Skeletal muscle satellite cell (primary cell): ENCODE results near the gene FBXL16.
A peak's percentile ranks its signal among the peaks of the same experiment; 100 is the strongest.

Experiments
- H3K27me3 ChIP-seq: 2 replicates; pipeline ENCODE4 v1.7.0; 2013; ENCODE audit warnings: low read length; ENCODE audit not compliant: control insufficient read depth, insufficient read depth
- H3K36me3 ChIP-seq: 2 replicates; pipeline ENCODE4 v1.7.0; 2013; ENCODE audit warnings: mild to moderate bottlenecking, control low read depth, low read length; ENCODE audit not compliant: insufficient read depth
- H3K4me1 ChIP-seq: 2 replicates; pipeline ENCODE4 v1.7.0; 2013; ENCODE audit warnings: low read length; ENCODE audit not compliant: control insufficient read depth, insufficient read depth
- H3K4me2 ChIP-seq: 2 replicates; pipeline ENCODE4 v1.7.0; 2013; ENCODE audit warnings: mild to moderate bottlenecking, low read length
- H3K4me3 ChIP-seq: 2 replicates; pipeline ENCODE4 v1.7.0; 2013; ENCODE audit warnings: low read length
- H3K9ac ChIP-seq: 2 replicates; pipeline ENCODE4 v1.7.0; 2013; ENCODE audit warnings: mild to moderate bottlenecking, low read depth, low read length, moderate library complexity
- H3K9me3 ChIP-seq: replicated peaks from 2 replicates; pipeline ENCODE4 v1.7.0; 2013; ENCODE audit warnings: mild to moderate bottlenecking, control low read depth, low read length

Gene FBXL16

DNA sequence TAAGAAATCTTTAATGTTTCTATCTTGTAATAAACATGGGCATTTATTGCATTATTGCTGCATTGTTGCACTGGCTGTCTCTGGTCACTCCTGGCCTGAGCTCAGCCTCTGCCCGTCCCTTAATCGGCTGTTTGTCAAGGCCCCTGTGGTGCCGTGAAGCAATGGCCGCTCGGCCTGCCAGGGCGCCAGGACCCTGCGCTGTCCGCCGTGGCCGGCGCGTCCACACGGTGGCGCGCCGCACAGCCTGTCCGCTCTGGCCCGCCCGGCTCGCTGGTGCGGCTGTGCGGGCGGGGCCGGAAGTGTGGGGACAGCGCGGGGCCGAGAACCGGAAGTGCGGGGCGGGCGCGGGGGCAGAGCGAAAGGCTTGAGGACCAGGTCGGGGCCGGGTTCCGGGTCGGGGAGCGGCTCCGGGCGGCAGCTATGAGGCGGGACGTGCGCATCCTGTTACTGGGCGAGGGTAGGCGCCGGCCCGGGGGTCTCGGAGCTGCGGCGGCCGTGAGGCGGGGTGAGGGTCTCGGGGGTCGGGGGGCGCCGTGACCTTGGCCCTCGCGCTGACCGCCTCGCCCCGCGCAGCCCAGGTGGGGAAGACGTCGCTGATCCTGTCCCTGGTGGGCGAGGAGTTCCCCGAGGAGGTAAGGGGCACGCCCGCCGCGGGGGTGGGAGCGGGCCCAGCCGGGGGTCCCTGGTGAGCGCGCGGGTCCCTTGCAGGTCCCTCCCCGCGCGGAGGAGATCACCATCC lies 37.7 kb downstream of the FBXL16 start, which contains the start of gene RHOT2:
RHOT2 (plus strand) TSS at position 353 of the 739 bp plus-strand sequence; CDS start at position 421, 68 bp downstream.
- Histone ChIP-seq H3K4me3 (peak within 1 kb of the TSS; percentile 95), H3K9ac (peak within 1 kb of the TSS; percentile 97), H3K9me3 (no peaks in the 10 kb centered on the region), H3K36me3 (peaks cover 32% of the 10 kb centered on the region), H3K27me3 (no peaks in the 10 kb centered on the region), H3K4me2 (peak within 1 kb of the TSS; percentile 98), H3K4me1 (peaks cover 11% of the 10 kb centered on the region)

DNA sequence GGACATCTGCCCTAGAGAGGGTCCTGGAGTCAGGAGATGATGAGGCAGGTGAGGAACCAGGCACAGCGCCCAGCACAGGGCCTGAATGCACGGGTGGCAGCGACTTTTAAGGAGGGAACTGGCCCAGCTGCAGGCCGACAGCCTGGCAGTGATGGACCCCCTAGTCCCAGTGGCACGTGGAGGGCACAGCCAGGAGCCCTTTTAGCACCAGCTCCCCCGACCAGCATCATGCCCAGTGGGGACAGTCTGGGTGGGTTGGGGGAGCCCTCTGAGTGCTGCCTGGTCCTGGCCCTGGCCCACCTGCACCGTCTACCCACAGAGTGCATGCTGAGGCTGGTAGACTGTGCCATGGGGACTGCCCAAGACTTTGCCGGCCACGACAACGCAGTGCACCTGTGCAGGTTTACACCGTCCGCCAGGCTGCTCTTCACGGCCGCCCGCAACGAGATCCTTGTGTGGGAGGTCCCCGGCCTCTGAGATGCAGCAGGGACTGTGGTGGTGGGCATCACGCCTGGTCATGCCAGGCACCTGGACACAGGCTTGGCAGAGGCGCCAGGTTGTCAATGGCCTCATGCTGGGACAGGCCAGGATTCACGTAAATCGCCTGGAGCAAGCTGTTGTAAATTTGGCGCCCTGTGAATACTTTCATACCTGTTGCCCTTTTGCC lies 38.4 kb downstream of the FBXL16 start:
- H3K36me3 ChIP-seq = peaks cover 25% of the 10 kb centered on the region
- H3K4me1 ChIP-seq = peaks cover 11% of the 10 kb centered on the region
- H3K27me3 ChIP-seq = no peaks in the 10 kb centered on the region
- H3K4me2 ChIP-seq = peak overlapping the region; percentile 40
- H3K9me3 ChIP-seq = no peaks in the 10 kb centered on the region
- H3K9ac ChIP-seq = peak overlapping the region; percentile 97
- peak overlapping the region; percentile 95 for H3K4me3 ChIP-seq

DNA sequence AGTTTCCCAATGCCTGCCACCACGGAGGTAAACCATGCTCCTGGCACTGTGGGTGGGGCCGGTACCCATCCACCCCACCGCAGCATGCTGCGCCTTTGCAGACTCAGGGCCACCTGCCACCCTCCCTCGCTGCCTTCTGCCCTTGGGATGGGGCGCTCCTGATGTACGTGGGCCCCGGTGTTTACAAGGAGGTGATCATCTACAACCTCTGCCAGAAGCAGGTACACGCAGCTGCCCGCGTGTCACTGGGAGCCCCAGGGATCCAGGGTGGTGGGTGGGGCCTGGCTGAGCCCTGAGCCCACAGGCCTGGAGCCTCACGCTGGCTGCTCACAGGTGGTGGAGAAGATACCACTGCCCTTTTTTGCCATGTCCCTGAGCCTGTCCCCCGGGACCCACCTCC lies 39.0 kb downstream of the FBXL16 start:
- no peaks in the 10 kb centered on the region for H3K27me3 ChIP-seq
- no peak overlapping the region for H3K4me2 ChIP-seq
- H3K4me1 ChIP-seq = peaks cover 11% of the 10 kb centered on the region
- H3K36me3 ChIP-seq = peaks cover 21% of the 10 kb centered on the region
- no peaks in the 10 kb centered on the region for H3K9me3 ChIP-seq
- no peak overlapping the region for H3K4me3 ChIP-seq
- H3K9ac ChIP-seq = no peak overlapping the region

DNA sequence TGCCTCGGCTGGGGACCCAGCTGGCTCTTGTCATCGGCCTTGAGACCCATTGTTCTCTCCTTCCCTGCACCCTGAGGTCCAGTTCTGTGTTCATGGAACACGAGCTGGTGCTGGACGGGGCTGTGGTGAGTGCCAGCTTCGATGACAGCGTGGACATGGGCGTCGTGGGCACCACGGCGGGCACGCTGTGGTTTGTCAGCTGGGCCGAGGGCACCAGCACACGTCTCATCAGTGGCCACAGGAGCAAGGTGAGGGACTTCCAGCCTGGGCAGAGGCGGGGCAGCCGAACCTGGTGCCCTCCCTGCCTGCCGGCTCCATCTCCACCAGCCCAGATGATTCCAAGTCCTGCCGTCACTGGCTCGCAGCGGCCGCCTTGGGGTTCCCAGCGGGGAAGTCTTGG lies 43.0 kb downstream of the FBXL16 start:
- Histone ChIP-seq H3K4me2 (no peak overlapping the region), H3K27me3 (no peaks in the 10 kb centered on the region), H3K4me3 (no peak overlapping the region), H3K9me3 (no peaks in the 10 kb centered on the region), H3K36me3 (peaks cover 11% of the 10 kb centered on the region), H3K9ac (no peak overlapping the region), H3K4me1 (peaks cover 13% of the 10 kb centered on the region)

DNA sequence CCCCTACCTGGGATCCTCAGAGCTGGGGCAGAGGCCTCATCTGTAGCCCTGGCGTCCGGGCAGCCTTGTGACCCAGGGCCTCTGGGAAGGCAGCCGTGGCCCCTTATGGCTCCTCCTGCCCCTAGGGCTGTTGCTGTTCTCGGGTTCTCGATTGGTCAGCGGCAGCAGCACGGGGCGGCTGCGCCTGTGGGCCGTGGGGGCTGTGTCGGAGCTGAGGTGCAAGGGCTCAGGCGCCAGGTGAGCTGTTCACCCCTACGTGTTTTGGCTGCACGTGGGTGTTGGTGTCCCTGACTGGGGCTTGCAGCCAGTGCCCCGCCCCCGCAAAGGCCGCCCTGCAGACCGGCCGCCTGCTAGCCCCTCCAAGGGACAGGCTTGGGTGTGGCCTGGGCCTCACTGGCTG lies 43.5 kb downstream of the FBXL16 start:
- no peak overlapping the region for H3K4me3 ChIP-seq
- peaks cover 11% of the 10 kb centered on the region for H3K36me3 ChIP-seq
- peaks cover 11% of the 10 kb centered on the region for H3K4me1 ChIP-seq
- H3K9ac ChIP-seq = no peak overlapping the region
- H3K9me3 ChIP-seq = no peaks in the 10 kb centered on the region
- no peaks in the 10 kb centered on the region for H3K27me3 ChIP-seq
- H3K4me2 ChIP-seq = no peak overlapping the region

DNA sequence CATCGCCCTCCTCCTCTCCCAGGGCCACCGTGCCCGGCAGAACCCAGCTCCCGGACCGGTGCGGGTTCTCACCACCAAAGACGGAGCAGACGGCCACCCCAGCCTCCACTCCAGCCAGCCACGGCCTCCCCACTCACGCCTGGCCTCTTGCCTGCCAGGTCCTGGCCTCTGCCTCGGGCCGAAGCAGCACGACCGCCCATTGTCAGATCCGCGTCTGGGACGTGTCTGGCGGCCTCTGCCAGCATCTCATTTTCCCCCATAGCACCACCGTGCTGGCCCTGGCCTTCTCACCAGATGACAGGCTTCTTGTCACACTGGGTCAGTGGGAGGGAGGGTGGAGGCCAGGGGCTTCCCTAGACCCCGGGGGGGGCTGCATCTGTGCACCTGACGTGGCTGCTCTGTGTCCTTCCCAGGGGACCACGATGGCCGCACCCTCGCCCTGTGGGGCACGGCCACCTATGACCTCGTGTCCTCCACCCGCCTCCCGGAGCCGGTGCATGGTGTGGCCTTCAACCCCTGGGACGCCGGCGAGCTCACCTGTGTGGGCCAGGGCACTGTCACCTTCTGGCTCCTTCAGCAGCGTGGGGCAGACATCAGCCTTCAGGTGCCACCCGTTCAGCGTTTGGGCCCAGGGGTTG lies 44.3 kb downstream of the FBXL16 start:
- Histone ChIP-seq H3K9ac (peak overlapping the region; percentile 49), H3K4me3 (no peak overlapping the region), H3K36me3 (peaks cover 11% of the 10 kb centered on the region), H3K27me3 (no peaks in the 10 kb centered on the region), H3K4me2 (peak overlapping the region; percentile 67), H3K4me1 (peaks cover 11% of the 10 kb centered on the region), H3K9me3 (no peaks in the 10 kb centered on the region)

DNA sequence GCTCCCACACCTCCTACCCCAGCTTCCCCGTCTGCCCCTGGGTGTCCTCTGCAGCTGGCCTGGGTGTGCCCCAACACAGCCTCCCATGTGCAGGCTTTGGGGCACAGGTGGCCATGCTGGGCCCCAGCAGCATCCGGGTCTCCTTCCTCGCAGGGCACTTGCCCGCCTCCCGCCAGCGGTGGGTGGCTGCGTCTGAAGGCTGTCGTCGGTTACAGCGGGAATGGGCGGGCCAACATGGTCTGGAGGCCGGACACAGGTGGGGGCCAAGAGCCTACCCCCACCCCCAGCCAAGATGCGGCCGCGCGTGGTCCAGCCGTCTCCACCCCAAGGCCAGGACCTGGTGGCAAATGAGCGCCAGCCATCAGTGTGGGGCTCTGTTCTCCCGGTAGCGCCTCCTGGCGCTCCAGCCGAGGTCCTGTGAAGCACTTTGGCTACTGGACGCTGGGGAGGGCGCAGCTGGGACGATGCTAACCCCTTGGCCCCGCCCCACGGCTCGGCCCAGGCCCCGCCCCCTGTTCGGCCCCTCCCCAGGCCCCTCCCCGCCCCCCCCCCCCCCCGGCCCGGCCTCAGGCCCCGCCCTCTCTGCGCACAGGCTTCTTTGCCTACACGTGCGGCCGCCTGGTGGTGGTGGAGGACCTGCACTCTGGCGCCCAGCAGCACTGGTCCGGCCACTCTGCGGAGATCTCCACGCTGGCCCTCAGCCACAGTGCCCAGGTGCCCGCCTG lies 45.0 kb downstream of the FBXL16 start:
- H3K4me2 ChIP-seq = peak overlapping the region; percentile 75
- H3K4me1 ChIP-seq = peaks cover 11% of the 10 kb centered on the region
- H3K27me3 ChIP-seq = no peaks in the 10 kb centered on the region
- peaks cover 15% of the 10 kb centered on the region for H3K36me3 ChIP-seq
- peak overlapping the region; percentile 49 for H3K9ac ChIP-seq
- peak overlapping the region; percentile 45 for H3K4me3 ChIP-seq
- no peaks in the 10 kb centered on the region for H3K9me3 ChIP-seq

DNA sequence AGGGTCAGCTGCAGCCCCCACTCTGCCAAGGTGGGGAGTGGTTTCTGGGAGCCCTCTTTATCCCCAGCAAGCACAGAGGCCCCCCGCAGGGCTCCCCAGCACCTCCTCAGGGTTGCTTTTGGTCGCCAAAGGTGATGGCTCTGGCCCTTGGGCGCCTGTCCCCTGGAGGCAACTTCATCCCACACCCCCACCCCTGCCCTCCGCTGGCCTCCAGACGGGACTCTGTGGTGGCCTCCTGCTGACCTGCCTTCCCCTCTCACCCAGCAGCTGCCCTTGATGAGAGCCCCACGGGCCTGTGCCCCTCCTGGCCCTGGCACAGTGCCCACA lies 45.5 kb downstream of the FBXL16 start:
- H3K9ac ChIP-seq = no peak overlapping the region
- no peak overlapping the region for H3K4me3 ChIP-seq
- peaks cover 11% of the 10 kb centered on the region for H3K4me1 ChIP-seq
- H3K36me3 ChIP-seq = peaks cover 15% of the 10 kb centered on the region
- H3K27me3 ChIP-seq = no peaks in the 10 kb centered on the region
- H3K9me3 ChIP-seq = no peaks in the 10 kb centered on the region
- H3K4me2 ChIP-seq = peak overlapping the region; percentile 75

DNA sequence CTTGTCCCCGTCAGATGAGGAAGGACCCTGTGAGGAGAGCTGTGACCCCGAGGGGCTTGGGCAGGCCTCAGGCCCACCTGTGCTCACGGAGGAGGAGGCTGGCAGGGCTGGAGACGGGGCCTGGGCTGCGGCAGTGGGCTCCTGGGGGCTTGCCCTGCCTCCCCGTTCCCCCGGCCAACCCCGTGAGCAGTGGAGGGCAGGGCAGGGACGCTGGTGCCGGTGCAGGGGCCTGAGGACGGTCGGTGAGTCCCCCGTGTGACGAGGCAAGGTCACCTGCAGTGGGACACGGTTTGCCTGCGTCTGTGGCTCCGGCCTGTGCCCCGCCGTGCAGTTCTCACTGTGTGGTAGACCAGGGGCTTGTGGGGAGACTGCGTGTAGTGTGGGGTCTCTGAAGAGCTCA lies 46.0 kb downstream of the FBXL16 start:
- Histone ChIP-seq H3K27me3 (no peaks in the 10 kb centered on the region), H3K9ac (no peak overlapping the region), H3K4me2 (no peak overlapping the region), H3K4me3 (no peak overlapping the region), H3K4me1 (peaks cover 11% of the 10 kb centered on the region), H3K9me3 (no peaks in the 10 kb centered on the region), H3K36me3 (peaks cover 15% of the 10 kb centered on the region)

DNA sequence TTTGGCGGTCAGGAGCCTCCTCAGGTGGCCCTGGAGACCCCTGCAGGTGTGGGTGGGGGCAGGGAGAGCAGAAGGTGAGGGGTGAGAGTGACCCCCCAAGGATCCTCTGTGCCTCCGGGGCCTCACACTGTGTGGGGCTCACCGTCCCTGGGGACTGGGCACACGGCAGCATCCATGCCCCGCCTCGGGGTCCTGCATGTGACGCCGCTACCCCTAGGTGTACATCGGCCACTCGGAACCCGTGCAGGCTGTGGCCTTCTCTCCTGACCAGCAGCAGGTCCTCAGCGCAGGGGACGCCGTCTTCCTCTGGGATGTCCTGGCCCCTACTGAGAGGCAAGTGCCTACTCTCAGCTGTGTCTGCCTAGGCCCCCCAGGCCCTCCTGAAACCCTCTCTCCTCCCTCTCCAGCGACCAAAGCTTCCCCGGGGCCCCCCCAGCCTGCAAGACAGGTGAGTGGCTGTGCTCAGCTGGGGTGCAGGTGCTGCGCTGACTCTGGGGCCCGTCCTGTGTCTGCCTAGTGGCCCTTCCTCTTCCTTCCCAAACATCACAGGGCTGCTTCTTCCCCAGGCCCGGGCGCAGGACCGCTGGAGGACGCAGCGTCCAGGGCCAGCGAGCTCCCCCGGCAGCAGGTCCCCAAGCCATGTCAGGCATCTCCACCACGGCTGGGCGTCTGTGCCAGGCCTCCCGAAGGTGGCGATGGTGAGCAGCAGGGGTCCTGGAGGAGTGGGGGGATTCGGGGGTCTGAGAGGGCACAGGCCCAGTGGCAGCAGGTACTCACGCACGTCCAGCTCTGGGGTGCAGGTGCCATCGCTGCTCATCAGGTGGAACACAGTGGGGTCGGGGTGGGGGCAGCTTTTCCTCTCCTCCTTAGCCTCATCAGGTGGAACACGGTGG lies 46.7 kb downstream of the FBXL16 start:
- no peaks in the 10 kb centered on the region for H3K27me3 ChIP-seq
- no peak overlapping the region for H3K4me2 ChIP-seq
- H3K36me3 ChIP-seq = peaks cover 15% of the 10 kb centered on the region
- H3K4me1 ChIP-seq = peaks cover 11% of the 10 kb centered on the region
- H3K4me3 ChIP-seq = no peak overlapping the region
- H3K9me3 ChIP-seq = no peaks in the 10 kb centered on the region
- no peak overlapping the region for H3K9ac ChIP-seq
